Measurements from ENCODE around the gene LSM7.

LSM7 gene

GRCh38 chr19:2338055-2338615 is 9.7 kb upstream of the LSM7 start:
- DNase-seq = no peak

GRCh38 chr19:2337329-2337707 is 8.9 kb upstream of the LSM7 start:
- no peak for DNase-seq

GRCh38 chr19:2336528-2337328 is 8.3 kb upstream of the LSM7 start:
- no peak for DNase-seq

- DNase-seq = no peak
Observed at GRCh38 chr19:2335848-2336247, 7.5 kb upstream of the LSM7 start.

- DNase-seq = no peak
Observed at GRCh38 chr19:2334986-2335846, 6.8 kb upstream of the LSM7 start.

- DNase-seq = no peak
Observed at GRCh38 chr19:2334426-2334825, 6.0 kb upstream of the LSM7 start.

- no peak for DNase-seq
Observed at GRCh38 chr19:2333807-2334211, 5.4 kb upstream of the LSM7 start.

GRCh38 chr19:2333027-2333806 is 4.8 kb upstream of the LSM7 start:
- DNase-seq = no peak

GRCh38 chr19:2332341-2333026 is 4.1 kb upstream of the LSM7 start:
- DNase-seq = peak; percentile 15

- DNase-seq = no peak
Observed at GRCh38 chr19:2331601-2332246, 3.3 kb upstream of the LSM7 start.

GRCh38 chr19:2330632-2331284 is 2.4 kb upstream of the LSM7 start:
- DNase-seq = no peak

- no peak for DNase-seq
Observed at GRCh38 chr19:2330255-2330631, 1.9 kb upstream of the LSM7 start.

GRCh38 chr19:2329501-2329916 is 1.1 kb upstream of the LSM7 start:
- no peak for DNase-seq

- DNase-seq = no peak
Observed at GRCh38 chr19:2329149-2329478, 728 bp upstream of the LSM7 start.

GRCh38 chr19:2327773-2328400 is 499 bp downstream of the LSM7 start:
- DNase-seq = no peak

- DNase-seq = no peak
Observed at GRCh38 chr19:2326699-2327360, 1.6 kb downstream of the LSM7 start.

GRCh38 chr19:2325281-2326046 is 2.9 kb downstream of the LSM7 start:
- DNase-seq = no peak

GRCh38 chr19:2324220-2324948 is 4.0 kb downstream of the LSM7 start:
- no peak for DNase-seq

- no peak for DNase-seq
Observed at GRCh38 chr19:2323707-2324106, 4.7 kb downstream of the LSM7 start.
